Measurements from ENCODE around the gene AMN1.
A peak's percentile ranks its signal among the peaks of the same experiment; 100 is the strongest.

Gene AMN1

GRCh38 chr12:31732926-31733548 is 4.2 kb upstream of the AMN1 start (continued):
- peak; percentile 79; the same call in 1 of the 2 replicates for TF ChIP-seq ZNF639 (tag by site-specific recombination; IDR thresholded peaks at IDR 0.05)
- peak; percentile 29; the same call in 1 of the 2 replicates for TF ChIP-seq ZFP69B (tag by site-specific recombination; IDR thresholded peaks at IDR 0.05)
- no peak for TF ChIP-seq ZNF221 (tag by site-specific recombination; IDR thresholded peaks at IDR 0.05; ENCODE audit: borderline replicate concordance)
- no peak for TF ChIP-seq ZNF664 (tag by site-specific recombination; IDR thresholded peaks at IDR 0.05)
- TF ChIP-seq ZNF701 (tag by site-specific recombination; IDR thresholded peaks at IDR 0.05) = no peak
- TF ChIP-seq ELK4 (IDR thresholded peaks at IDR 0.05; ENCODE audit: borderline replicate concordance, low read depth, low read length) = no peak
- TF ChIP-seq ZNF37A (tag by site-specific recombination; IDR thresholded peaks at IDR 0.05) = no peak
- TF ChIP-seq PRDM6 (tag by site-specific recombination; IDR thresholded peaks at IDR 0.05) = no peak
- TF ChIP-seq HOXC10 (CRISPR knock-in tag; IDR thresholded peaks at IDR 0.05) = no peak
- TF ChIP-seq ZNF155 (tag by site-specific recombination; IDR thresholded peaks at IDR 0.05) = no peak
- TF ChIP-seq ZNF529 (tag by site-specific recombination; IDR thresholded peaks at IDR 0.05; ENCODE audit: insufficient replicate concordance) = no peak
- TF ChIP-seq ZNF174 (tag by site-specific recombination; IDR thresholded peaks at IDR 0.05) = no peak
- TF ChIP-seq ZNF600 (tag by site-specific recombination; IDR thresholded peaks at IDR 0.05) = peak; percentile 86
- TF ChIP-seq ZNF335 (tag by site-specific recombination; conservative IDR thresholded peaks at IDR 0.05) = no peak; the same call in 1 of the 2 replicates
- TF ChIP-seq GFI1B (tag by site-specific recombination; IDR thresholded peaks at IDR 0.05) = no peak
- no peak for TF ChIP-seq ZNF114 (tag by site-specific recombination; IDR thresholded peaks at IDR 0.05)
- peak; percentile 86 for TF ChIP-seq HIC1 (tag by site-specific recombination; IDR thresholded peaks at IDR 0.05)
- no peak for TF ChIP-seq ZBTB1 (tag by site-specific recombination; IDR thresholded peaks at IDR 0.05)
- TF ChIP-seq ZNF146 (tag by site-specific recombination; IDR thresholded peaks at IDR 0.05) = no peak
- no peak for TF ChIP-seq ZFP41 (tag by site-specific recombination; IDR thresholded peaks at IDR 0.05; ENCODE audit: borderline replicate concordance)
- TF ChIP-seq SALL2 (tag by site-specific recombination; IDR thresholded peaks at IDR 0.05; ENCODE audit: borderline replicate concordance) = no peak
- TF ChIP-seq ZEB2 (tag by site-specific recombination; IDR thresholded peaks at IDR 0.05) = peak; percentile 79; the same call in 1 of the 2 replicates
- no peak for TF ChIP-seq ZNF621 (tag by site-specific recombination; IDR thresholded peaks at IDR 0.05)
- TF ChIP-seq ZNF248 (tag by site-specific recombination; IDR thresholded peaks at IDR 0.05) = no peak
- no peak for TF ChIP-seq REPIN1 (tag by site-specific recombination; IDR thresholded peaks at IDR 0.05; ENCODE audit: low read depth)
- no peak for TF ChIP-seq ZNF211 (tag by site-specific recombination; IDR thresholded peaks at IDR 0.05; ENCODE audit: low read depth)
- TF ChIP-seq SCRT1 (tag by site-specific recombination; IDR thresholded peaks at IDR 0.05; ENCODE audit: borderline replicate concordance) = no peak
- TF ChIP-seq ZNF148 (tag by site-specific recombination; IDR thresholded peaks at IDR 0.05; ENCODE audit: borderline replicate concordance) = no peak
- no peak for TF ChIP-seq ZNF112 (tag by site-specific recombination; IDR thresholded peaks at IDR 0.05)
- TF ChIP-seq ZNF366 (tag by site-specific recombination; conservative IDR thresholded peaks at IDR 0.05) = peak; percentile 93
- TF ChIP-seq ZNF302 (tag by site-specific recombination; IDR thresholded peaks at IDR 0.05; ENCODE audit: low read depth) = no peak
